SK-N-SH treated with all-trans-retinoic acid at 6 μM for 48 hours (cell line): Measurements from ENCODE around the gene AP1S1.

Experiments used
- ATAC-seq: fragments of 200-7000 bp; cut with Tn5 transposase; 3 replicates; pipeline ENCODE4 v1.9.1; 2020; ENCODE audit warnings: mild to moderate bottlenecking, moderate library complexity
- CREB5 ChIP-seq: fragments of 250-450 bp; sonication (Bioruptor Pico); IDR thresholded peaks from 2 replicates; pipeline ENCODE4 v1.5.1; 2020; ENCODE audit warnings: low read depth, mild to moderate bottlenecking, moderate library complexity
- ESRRG ChIP-seq: fragments of 250-450 bp; sonication (Bioruptor Pico); IDR thresholded peaks from 2 replicates; pipeline ENCODE4 v1.6.1; 2021; ENCODE audit warnings: mild to moderate bottlenecking
- GLIS3 ChIP-seq: fragments of 250-450 bp; sonication (Bioruptor Pico); IDR thresholded peaks from 2 replicates; pipeline ENCODE4 v1.5.0; 2020; ENCODE audit warnings: mild to moderate bottlenecking, moderate library complexity
- OSR1 ChIP-seq: fragments of 250-450 bp; sonication (Bioruptor Pico); IDR thresholded peaks from 2 replicates; pipeline ENCODE4 v1.8.0; 2022; ENCODE audit warnings: moderate library complexity, mild to moderate bottlenecking, inconsistent platforms
- PPARA ChIP-seq: fragments of 250-450 bp; sonication (Bioruptor Pico); IDR thresholded peaks from 2 replicates; pipeline ENCODE4 v1.5.0; 2020; ENCODE audit warnings: mild to moderate bottlenecking, borderline replicate concordance
- SNAI2 ChIP-seq: fragments of 250-450 bp; sonication (Bioruptor Pico); IDR thresholded peaks from 2 replicates; pipeline ENCODE4 v1.5.0; 2020; ENCODE audit warnings: mild to moderate bottlenecking, moderate library complexity
- ZFP30 ChIP-seq: fragments of 450-650 bp; formaldehyde crosslinking; IDR thresholded peaks from 2 replicates; pipeline ENCODE4 v1.5.0; 2022; ENCODE audit warnings: mild to moderate bottlenecking, moderate library complexity
- TF ChIP-seq, protein P1 (sequence below): fragments of 250-450 bp; sonication (Bioruptor Pico); IDR thresholded peaks from 2 replicates; pipeline ENCODE4 v1.8.0; 2020; ENCODE audit warnings: mild to moderate bottlenecking, moderate library complexity, borderline replicate concordance

Gene AP1S1

GRCh38 chr7:101210143-101210542, 55.9 kb downstream of the AP1S1 start:
- ATAC-seq, result no peak
- TF ChIP-seq, protein P1, sequence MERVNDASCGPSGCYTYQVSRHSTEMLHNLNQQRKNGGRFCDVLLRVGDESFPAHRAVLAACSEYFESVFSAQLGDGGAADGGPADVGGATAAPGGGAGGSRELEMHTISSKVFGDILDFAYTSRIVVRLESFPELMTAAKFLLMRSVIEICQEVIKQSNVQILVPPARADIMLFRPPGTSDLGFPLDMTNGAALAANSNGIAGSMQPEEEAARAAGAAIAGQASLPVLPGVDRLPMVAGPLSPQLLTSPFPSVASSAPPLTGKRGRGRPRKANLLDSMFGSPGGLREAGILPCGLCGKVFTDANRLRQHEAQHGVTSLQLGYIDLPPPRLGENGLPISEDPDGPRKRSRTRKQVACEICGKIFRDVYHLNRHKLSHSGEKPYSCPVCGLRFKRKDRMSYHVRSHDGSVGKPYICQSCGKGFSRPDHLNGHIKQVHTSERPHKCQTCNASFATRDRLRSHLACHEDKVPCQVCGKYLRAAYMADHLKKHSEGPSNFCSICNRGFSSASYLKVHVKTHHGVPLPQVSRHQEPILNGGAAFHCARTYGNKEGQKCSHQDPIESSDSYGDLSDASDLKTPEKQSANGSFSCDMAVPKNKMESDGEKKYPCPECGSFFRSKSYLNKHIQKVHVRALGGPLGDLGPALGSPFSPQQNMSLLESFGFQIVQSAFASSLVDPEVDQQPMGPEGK (CRISPR knock-in tag), result no peak
- TF ChIP-seq PPARA (CRISPR knock-in tag), result no peak
- no peak for TF ChIP-seq CREB5
- no peak for TF ChIP-seq ESRRG (CRISPR knock-in tag)
- no peak for TF ChIP-seq SNAI2
- TF ChIP-seq OSR1 (CRISPR knock-in tag), result no peak
- no peak for TF ChIP-seq GLIS3
- TF ChIP-seq ZFP30 (CRISPR knock-in tag), result no peak
